Immature natural killer cell (primary cell): ENCODE results near the gene HADHA. TPM values are rescaled to one million over a fixed set of nuclear protein-coding genes. Genes with fewer than 3 reads are reported as not detected.

Experiments
- DNase-seq, 3 donors: peaks; one replicate each; pipeline ENCODE4 v3.0.0; 2022; ENCODE audit warnings: mixed read lengths in 1 of 3
- H3K27ac Mint-ChIP-seq, 6 donors: one replicate each; pipeline ENCODE4 v1.8.0; 2020; ENCODE audit warnings: mixed read lengths in 6 of 6, mild to moderate bottlenecking in 5 of 6, inconsistent platforms in 4 of 6, moderate library complexity in 3 of 6
- H3K27me3 Mint-ChIP-seq, 3 donors: one replicate each; pipeline ENCODE4 v1.8.0; 2020 to 2021; ENCODE audit warnings: low read depth in 3 of 3, mild to moderate bottlenecking in 3 of 3, mixed read lengths in 3 of 3, moderate library complexity in 3 of 3, inconsistent platforms in 1 of 3
- H3K36me3 Mint-ChIP-seq, 3 donors: one replicate each; pipeline ENCODE4 v1.8.0; 2020; ENCODE audit warnings: mixed read lengths in 3 of 3, inconsistent platforms in 2 of 3, mild to moderate bottlenecking in 2 of 3
- H3K4me1 Mint-ChIP-seq, 2 donors: one replicate each; pipeline ENCODE4 v1.8.0; 2020; ENCODE audit warnings: inconsistent platforms in 2 of 2, mild to moderate bottlenecking in 2 of 2, mixed read lengths in 2 of 2, moderate library complexity in 1 of 2
- H3K4me3 Mint-ChIP-seq, 5 donors: one replicate each; pipeline ENCODE4 v1.8.0; 2020; ENCODE audit warnings: mild to moderate bottlenecking in 5 of 5, mixed read lengths in 5 of 5, inconsistent platforms in 3 of 5, moderate library complexity in 3 of 5
- H3K9me3 Mint-ChIP-seq, 6 donors: one replicate each; pipeline ENCODE4 v1.8.0; 2020; ENCODE audit warnings: mild to moderate bottlenecking in 6 of 6, mixed read lengths in 6 of 6, inconsistent platforms in 4 of 6, moderate library complexity in 3 of 6
- polyA plus RNA-seq, 3 donors: library from polyadenylated mRNA; unstranded; fragments of 300-500 nt; fragmentation: Illumina TruSeq; gene quantifications; one replicate each; pipeline ENCODE4 v1.2.3, GENCODE V29; 2021

The HADHA gene
- polyA plus RNA-seq, 3 donors from 2014 or later: 94.4 to 132 (median 118) TPM

- peaks cover 8 to 13% (median 12%) of the 10 kb centered on the region in 3 donors for H3K27me3 Mint-ChIP-seq
- no peaks in the 10 kb centered on the region for H3K9me3 Mint-ChIP-seq
- no peaks in the 10 kb centered on the region for H3K36me3 Mint-ChIP-seq
- peak overlapping the region; percentile 61 to 86 (median 79) for H3K4me3 Mint-ChIP-seq
- peaks cover 19 to 25% of the 10 kb centered on the region in 2 donors for H3K4me1 Mint-ChIP-seq
- H3K27ac Mint-ChIP-seq: peak overlapping the region; percentile 15 to 70 (median 48)
- DNase-seq: no peak
These were observed 60.3 kb downstream of the HADHA start for GRCh38 chr2:26184121-26184520.

- Mint-ChIP-seq H3K27ac (peak overlapping the region in 2 of 6 donors; percentile 40 to 48), H3K4me3 (peak overlapping the region; percentile 55 to 79 (median 67)), H3K27me3 (peaks cover 8 to 13% (median 13%) of the 10 kb centered on the region in 3 donors), H3K9me3 (no peaks in the 10 kb centered on the region), H3K36me3 (no peaks in the 10 kb centered on the region), H3K4me1 (peaks cover 22 to 26% of the 10 kb centered on the region in 2 donors)
- DNase-seq: no peak
These were observed 61.4 kb downstream of the HADHA start for GRCh38 chr2:26182887-26183630.

DNA sequence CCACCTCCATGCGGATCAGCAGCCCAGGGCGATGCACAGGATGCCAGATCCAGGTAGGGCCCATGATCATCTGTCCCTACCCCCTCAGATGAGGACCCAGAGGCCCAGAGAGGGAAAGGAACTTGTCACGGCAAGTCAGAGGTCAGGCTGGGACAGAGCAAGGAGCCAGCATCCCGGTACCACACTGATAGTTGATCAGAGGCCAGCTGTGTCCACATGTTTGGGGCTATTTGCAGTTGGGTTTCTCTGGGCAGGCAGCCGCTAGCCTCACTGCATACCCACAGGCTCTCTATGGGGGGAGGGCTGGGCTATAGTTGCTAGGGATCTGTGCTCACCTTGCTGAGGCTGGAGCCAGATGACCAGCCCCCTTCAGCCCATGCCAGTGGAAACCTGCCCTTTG is 62.0 kb downstream of the HADHA start:
- no peaks in the 10 kb centered on the region for H3K9me3 Mint-ChIP-seq
- peaks cover 8 to 15% (median 13%) of the 10 kb centered on the region in 3 donors for H3K27me3 Mint-ChIP-seq
- H3K4me1 Mint-ChIP-seq: peaks cover 22 to 26% of the 10 kb centered on the region in 2 donors
- no peak for DNase-seq
- no peak overlapping the region for H3K27ac Mint-ChIP-seq
- H3K36me3 Mint-ChIP-seq: no peaks in the 10 kb centered on the region
- H3K4me3 Mint-ChIP-seq: no peak overlapping the region

DNA sequence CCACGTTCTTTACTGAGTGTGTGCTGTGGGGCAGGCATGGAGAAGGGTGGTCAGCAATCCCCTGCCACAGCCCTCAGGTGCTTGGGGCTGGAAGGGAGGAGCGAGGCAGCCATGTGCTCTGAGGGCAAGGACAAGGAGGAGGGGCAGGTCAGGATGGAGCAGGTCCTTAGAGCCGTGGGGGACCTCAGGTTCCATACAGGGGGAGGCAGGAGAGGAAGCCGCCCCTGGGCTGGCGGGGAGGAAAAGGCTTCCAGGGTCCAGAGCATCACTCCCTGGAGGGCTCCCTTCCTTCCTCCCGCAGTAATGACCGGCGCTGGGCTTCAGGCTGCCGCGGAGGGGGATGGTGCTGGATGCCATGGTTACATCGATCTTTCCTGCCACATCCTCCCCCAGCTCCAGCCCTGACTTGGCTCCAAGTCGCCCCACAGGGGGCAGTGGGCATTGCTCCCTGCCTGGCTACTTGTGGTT is 65.0 kb downstream of the HADHA start:
- peaks cover 16 to 22% of the 10 kb centered on the region in 2 donors for H3K4me1 Mint-ChIP-seq
- peaks cover 16 to 22% (median 16%) of the 10 kb centered on the region in 3 donors for H3K27me3 Mint-ChIP-seq
- no peaks in the 10 kb centered on the region for H3K36me3 Mint-ChIP-seq
- no peak overlapping the region for H3K27ac Mint-ChIP-seq
- no peak for DNase-seq
- H3K9me3 Mint-ChIP-seq: no peaks in the 10 kb centered on the region
- peak overlapping the region; percentile 44 to 72 (median 57) for H3K4me3 Mint-ChIP-seq

- Mint-ChIP-seq H3K4me3 (peak overlapping the region; percentile 44 to 72 (median 57)), H3K36me3 (no peaks in the 10 kb centered on the region), H3K27me3 (peaks cover 18 to 25% (median 19%) of the 10 kb centered on the region in 3 donors), H3K4me1 (peaks cover 18 to 24% of the 10 kb centered on the region in 2 donors), H3K9me3 (no peaks in the 10 kb centered on the region), H3K27ac (no peak overlapping the region)
- DNase-seq: no peak
These were observed 65.5 kb downstream of the HADHA start for GRCh38 chr2:26178746-26179436.

DNA sequence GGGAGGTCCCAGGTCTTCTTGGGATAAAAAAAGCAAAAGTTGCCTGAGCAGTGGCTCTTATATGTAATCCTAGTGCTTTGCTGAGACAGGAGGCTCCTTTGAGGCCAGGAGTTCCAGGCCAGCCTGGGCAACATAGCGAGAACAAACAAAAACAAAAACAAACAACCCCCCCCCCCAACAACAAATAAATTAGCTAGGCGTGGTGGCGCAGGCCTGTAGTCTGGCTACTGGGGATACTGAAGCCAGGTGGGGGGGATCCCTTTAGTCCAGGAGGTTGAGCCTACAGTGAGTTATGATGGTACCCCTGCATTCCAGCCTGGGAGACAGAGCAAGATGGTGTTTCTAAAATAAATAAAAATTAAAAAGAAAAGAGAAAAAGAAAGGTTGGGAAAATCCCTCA is 66.2 kb downstream of the HADHA start:
- Mint-ChIP-seq H3K9me3 (no peaks in the 10 kb centered on the region), H3K27me3 (peaks cover 18 to 25% (median 19%) of the 10 kb centered on the region in 3 donors), H3K36me3 (no peaks in the 10 kb centered on the region), H3K4me3 (peak overlapping the region in 3 of 5 donors; percentile 15 to 35 (median 18)), H3K4me1 (peaks cover 15 to 20% of the 10 kb centered on the region in 2 donors), H3K27ac (no peak overlapping the region)
- no peak for DNase-seq

DNA sequence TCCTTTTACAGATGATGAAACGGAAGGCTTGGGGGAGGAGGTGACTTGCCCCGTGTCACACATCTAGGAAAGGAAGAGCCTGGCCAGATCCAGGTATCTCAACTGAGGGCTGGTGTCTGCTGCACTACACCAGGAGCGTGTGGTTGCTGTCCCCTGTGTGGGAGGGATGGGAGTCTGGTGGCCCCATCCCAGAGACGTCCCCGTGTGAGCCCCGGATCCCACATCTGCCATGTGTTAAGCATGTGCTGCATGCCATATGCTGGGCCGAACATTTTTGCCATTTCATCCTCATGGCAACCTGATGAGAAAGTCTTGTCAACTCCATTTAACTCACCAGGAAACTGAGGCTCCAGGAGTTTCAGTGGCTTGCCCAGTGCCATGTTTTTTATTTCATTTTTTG is 67.3 kb downstream of the HADHA start:
- H3K36me3 Mint-ChIP-seq: no peaks in the 10 kb centered on the region
- no peak overlapping the region for H3K4me3 Mint-ChIP-seq
- H3K27me3 Mint-ChIP-seq: peaks cover 15 to 28% (median 21%) of the 10 kb centered on the region in 3 donors
- no peak overlapping the region for H3K27ac Mint-ChIP-seq
- DNase-seq: no peak
- peaks cover 17 to 21% of the 10 kb centered on the region in 2 donors for H3K4me1 Mint-ChIP-seq
- H3K9me3 Mint-ChIP-seq: no peaks in the 10 kb centered on the region

DNA sequence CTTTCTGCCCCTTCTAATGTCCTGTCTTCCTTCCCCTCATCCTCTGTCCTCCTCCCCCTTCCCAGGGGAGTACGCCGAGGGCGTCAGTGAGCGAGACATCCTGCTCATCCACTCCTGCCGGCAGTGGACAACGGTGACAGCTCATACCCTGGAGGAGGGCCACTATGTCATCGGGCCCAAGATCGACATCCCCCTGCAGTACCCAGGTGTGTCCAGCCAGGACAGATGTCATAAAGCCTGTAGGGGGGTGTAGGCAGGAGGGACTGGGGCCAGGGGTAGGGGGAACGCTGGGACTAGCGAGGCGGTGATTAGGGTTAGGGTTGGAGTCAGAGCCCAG is 68.2 kb downstream of the HADHA start:
- no peak for DNase-seq
- H3K27ac Mint-ChIP-seq: no peak overlapping the region
- H3K4me1 Mint-ChIP-seq: peaks cover 24 to 30% of the 10 kb centered on the region in 2 donors
- H3K4me3 Mint-ChIP-seq: no peak overlapping the region
- no peaks in the 10 kb centered on the region for H3K36me3 Mint-ChIP-seq
- H3K27me3 Mint-ChIP-seq: peaks cover 16 to 31% (median 21%) of the 10 kb centered on the region in 3 donors
- H3K9me3 Mint-ChIP-seq: no peaks in the 10 kb centered on the region

DNA sequence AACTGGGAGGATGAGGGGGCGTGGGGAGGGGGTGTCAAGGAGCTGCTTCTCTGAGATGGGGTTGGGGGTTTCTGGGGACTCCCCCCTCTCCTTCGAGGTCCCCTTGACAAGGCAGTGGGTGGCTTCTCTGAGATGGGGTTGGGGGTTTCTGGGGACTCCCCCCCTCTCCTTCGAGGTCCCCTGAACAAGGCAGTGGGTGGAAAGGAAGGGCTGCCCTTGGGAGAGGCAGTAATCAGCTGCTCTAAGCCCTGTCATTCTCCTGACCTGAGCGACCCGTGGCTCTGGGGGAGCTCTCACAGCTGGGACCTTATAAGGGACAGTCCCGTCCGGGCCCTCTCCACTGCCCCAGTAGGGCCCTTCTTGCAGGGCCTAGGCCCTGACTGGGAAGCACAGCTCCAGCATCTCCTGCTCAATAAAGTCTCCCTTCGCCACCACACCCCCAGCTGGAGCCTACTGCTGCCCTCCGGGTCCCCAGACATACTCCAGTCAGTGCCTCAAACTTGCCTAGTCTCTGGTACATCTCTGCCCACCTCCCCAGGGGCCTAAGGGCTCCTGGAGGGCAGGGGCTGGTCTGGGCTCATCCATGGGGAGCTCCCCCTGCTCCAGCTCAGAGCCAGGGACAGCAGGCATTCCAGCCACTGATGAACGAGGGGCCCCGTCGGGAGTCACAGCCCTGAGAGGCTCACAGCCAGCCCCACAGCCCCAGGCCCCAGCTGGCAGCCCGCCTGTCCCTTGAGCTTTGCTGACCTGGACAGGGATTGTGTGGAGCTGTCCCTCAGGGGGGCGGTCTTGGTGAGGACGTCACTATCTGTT is 68.8 kb downstream of the HADHA start:
- Mint-ChIP-seq H3K27me3 (peaks cover 15 to 27% (median 23%) of the 10 kb centered on the region in 3 donors), H3K4me3 (no peak overlapping the region), H3K36me3 (no peaks in the 10 kb centered on the region), H3K27ac (no peak overlapping the region), H3K9me3 (no peaks in the 10 kb centered on the region), H3K4me1 (peaks cover 25 to 30% of the 10 kb centered on the region in 2 donors)
- DNase-seq: no peak

DNA sequence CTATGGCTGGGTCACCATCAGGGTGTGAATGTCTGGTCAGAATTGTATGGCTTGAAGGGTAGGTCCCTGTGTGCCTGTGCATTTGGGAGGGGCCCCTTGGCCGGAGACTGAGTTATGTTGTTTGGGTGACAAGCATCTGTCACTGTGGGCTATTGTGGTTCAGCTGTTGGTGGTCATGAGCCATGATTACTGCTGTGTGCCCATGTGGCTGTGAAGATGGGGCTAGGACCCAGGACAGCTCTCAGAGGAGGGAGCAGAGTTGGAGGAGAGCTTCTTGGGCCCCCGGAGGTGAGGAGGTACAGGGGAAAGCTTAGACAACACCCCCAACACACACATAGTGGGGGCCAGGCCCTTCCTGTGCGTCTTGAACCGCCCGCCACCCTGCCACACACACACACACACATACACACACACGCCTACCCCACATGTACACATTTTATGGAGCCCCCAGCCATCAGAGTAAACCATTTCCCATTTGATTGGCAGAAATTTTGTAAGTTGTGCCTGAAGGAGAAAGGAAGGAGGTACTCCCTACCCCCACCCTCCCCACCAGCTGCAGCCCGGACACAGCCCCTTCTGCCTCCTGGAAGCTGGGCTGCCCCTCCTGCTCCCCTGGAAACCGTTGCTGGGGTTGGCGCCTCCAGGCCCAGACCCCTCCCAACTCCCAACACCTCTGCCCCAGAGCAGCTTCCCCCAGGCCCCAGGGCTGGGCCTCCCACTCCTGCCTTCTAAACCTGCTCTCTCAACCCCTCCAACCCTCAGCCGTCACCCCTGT is 69.6 kb downstream of the HADHA start:
- Mint-ChIP-seq H3K4me3 (peak overlapping the region; percentile 59 to 79 (median 70)), H3K4me1 (peaks cover 23 to 25% of the 10 kb centered on the region in 2 donors), H3K27ac (no peak overlapping the region)

DNA sequence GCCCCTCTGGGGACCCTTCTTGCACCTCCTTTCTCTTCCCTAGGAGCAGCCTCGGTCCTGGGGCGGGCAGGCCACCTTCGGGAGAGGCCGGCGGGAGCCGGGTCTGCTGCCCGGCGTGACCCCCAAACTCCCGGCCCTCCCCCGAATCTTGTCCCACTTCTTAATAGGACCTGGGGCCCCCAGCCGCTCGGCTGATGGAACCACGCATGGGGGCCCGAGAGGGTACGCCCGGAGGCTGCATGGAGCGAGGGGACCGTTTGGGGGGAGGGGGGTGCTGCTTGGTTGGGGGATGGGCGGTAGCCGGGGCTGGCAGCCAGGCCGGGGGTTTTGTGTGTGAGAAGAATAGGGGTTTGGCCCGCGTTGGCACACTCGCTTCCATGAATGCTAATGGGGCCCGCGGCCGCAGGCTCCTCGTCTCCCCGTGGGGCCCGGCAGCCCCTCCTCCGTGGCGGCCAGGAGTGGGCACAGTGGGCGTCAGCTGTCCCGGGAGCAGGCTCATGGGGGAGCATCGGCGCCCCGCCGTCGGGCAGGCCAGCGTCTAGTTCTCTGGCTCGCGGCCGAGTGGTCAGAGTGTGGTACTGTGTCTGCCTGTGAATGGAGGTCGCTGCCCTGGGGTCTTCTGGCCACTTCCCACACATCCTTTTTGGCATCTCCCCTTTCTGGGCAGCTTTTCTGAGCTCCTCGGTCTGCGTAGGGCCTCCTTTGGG is 70.5 kb downstream of the HADHA start:
- Mint-ChIP-seq H3K36me3 (peaks cover 0 to 5% (median 0%) of the 10 kb centered on the region in 3 donors), H3K4me1 (peaks cover 19 to 20% of the 10 kb centered on the region in 2 donors), H3K27me3 (peaks cover 13 to 21% (median 14%) of the 10 kb centered on the region in 3 donors), H3K4me3 (peak overlapping the region; percentile 59 to 79 (median 70)), H3K9me3 (no peaks in the 10 kb centered on the region), H3K27ac (no peak overlapping the region)
- DNase-seq: no peak

More for the DNA sequence above, 69.6 kb downstream of the HADHA start:
- Mint-ChIP-seq H3K27me3 (peaks cover 12 to 24% (median 18%) of the 10 kb centered on the region in 3 donors), H3K9me3 (no peaks in the 10 kb centered on the region), H3K36me3 (peaks cover 0 to 2% (median 0%) of the 10 kb centered on the region in 3 donors)
- DNase-seq: peak; percentile 28 to 41 (median 35)
